Measurements from ENCODE around the gene AFDN. TPM values are rescaled to one million over a fixed set of nuclear protein-coding genes. Genes with fewer than 3 reads are reported as not detected.

Gene AFDN
- total RNA-seq, 1 donor from 2014 or later, result 357 TPM

DNA sequence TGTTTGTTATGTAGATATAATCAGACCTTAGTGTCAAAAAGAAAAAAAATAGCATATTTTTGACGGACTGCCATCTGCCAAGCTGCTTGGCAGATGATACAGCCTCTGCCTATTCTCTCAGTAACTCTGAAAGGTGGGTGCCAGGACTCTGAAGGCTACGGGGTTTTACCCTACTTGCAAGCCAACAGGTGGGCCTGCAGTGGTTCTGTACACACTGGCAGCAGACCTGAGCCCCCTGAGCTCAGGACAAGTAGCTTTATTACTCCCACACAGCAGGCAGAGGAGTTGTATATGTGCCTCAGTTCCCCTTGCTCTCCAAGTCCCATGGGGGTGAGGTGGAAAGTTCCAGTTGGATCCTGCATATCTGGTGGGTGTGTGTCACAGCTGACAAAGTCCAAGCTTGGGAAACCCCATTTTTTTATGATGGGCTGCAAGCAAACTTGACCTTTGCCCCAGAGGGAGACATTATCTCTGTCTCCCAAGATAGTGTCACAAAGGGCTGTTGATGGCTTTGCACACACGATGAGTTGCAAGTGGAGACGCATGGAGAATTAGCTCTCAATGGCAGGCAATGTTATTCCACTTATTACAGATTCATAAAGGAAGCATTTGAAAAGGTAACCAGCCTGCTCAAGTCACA lies 20.5 kb upstream of the AFDN start:
- Histone ChIP-seq H3K27me3 (no peaks in the 10 kb centered on the region), H3K4me1 (no peaks in the 10 kb centered on the region), H3K4me2 (no peak overlapping the region), H3K9me3 (ENCODE audit: low read depth) (no peaks in the 10 kb centered on the region), H3K9ac (no peak overlapping the region), H3K27ac (no peak overlapping the region), H2AFZ (replicated peaks) (no peak overlapping the region), H3K4me3 (no peak overlapping the region), H3F3A (ENCODE audit: low read depth) (no peaks in the 10 kb centered on the region), H3K79me2 (ENCODE audit: low read depth) (no peaks in the 10 kb centered on the region), H4K20me1 (ENCODE audit: low read depth) (no peaks in the 10 kb centered on the region), H3K36me3 (no peaks in the 10 kb centered on the region)
- Mint-ChIP-seq H3K9me3 (peaks cover 2% of the 10 kb centered on the region), H3K27me3 (ENCODE audit: insufficient read depth, low read depth) (no peaks in the 10 kb centered on the region), H3K36me3 (no peaks in the 10 kb centered on the region), H3K4me1 (no peaks in the 10 kb centered on the region), H3K27ac (no peak overlapping the region), H3K4me3 (no peak overlapping the region)
- DNase-seq (ENCODE audit: low spot score), result no peak
- TF ChIP-seq EZH2phosphoT487 (IDR thresholded peaks at IDR 0.05) (no peak), EZH2 (IDR thresholded peaks at IDR 0.05) (no peak)
- TF ChIP-seq, protein P1, sequence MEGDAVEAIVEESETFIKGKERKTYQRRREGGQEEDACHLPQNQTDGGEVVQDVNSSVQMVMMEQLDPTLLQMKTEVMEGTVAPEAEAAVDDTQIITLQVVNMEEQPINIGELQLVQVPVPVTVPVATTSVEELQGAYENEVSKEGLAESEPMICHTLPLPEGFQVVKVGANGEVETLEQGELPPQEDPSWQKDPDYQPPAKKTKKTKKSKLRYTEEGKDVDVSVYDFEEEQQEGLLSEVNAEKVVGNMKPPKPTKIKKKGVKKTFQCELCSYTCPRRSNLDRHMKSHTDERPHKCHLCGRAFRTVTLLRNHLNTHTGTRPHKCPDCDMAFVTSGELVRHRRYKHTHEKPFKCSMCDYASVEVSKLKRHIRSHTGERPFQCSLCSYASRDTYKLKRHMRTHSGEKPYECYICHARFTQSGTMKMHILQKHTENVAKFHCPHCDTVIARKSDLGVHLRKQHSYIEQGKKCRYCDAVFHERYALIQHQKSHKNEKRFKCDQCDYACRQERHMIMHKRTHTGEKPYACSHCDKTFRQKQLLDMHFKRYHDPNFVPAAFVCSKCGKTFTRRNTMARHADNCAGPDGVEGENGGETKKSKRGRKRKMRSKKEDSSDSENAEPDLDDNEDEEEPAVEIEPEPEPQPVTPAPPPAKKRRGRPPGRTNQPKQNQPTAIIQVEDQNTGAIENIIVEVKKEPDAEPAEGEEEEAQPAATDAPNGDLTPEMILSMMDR (IDR thresholded peaks at IDR 0.05), result no peak

DNA sequence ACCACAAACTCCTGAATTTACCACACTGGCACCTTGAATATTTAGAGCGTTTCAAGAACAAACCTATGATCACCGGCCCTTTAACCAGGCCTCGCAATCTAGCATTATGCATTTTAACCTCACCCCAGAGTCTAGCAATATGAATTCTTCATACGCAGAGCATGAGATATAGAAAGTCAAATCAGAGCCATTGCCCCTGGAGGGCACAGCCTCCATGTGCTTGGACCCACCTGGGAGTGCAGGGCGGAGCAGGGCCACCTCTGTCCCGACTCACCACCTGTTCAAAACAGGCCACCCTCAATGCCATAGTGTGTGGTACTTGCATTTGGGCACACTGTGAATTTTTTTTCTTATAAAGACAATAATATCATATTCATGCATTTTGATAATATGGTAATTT lies 19.5 kb upstream of the AFDN start:
- H3K36me3 Mint-ChIP-seq, result no peaks in the 10 kb centered on the region
- Histone ChIP-seq H3K27me3 (no peaks in the 10 kb centered on the region), H3K9ac (no peak overlapping the region), H3K4me3 (no peak overlapping the region), H3K79me2 (ENCODE audit: low read depth) (no peaks in the 10 kb centered on the region), H3F3A (ENCODE audit: low read depth) (no peaks in the 10 kb centered on the region), H4K20me1 (ENCODE audit: low read depth) (no peaks in the 10 kb centered on the region), H3K4me2 (no peak overlapping the region), H3K36me3 (no peaks in the 10 kb centered on the region), H3K4me1 (no peaks in the 10 kb centered on the region), H3K9me3 (ENCODE audit: low read depth) (no peaks in the 10 kb centered on the region), H3K27ac (no peak overlapping the region), H2AFZ (replicated peaks) (no peak overlapping the region)
- no peak for TF ChIP-seq EZH2 (IDR thresholded peaks at IDR 0.05)
- TF ChIP-seq, protein P1 (IDR thresholded peaks at IDR 0.05), result no peak
- no peak for TF ChIP-seq EZH2phosphoT487 (IDR thresholded peaks at IDR 0.05)
- H3K27ac Mint-ChIP-seq, result no peak overlapping the region
- DNase-seq (ENCODE audit: low spot score), result no peak
- H3K4me3 Mint-ChIP-seq, result no peak overlapping the region
- no peaks in the 10 kb centered on the region for H3K27me3 Mint-ChIP-seq (ENCODE audit: insufficient read depth, low read depth)
- no peaks in the 10 kb centered on the region for H3K4me1 Mint-ChIP-seq
- peaks cover 2% of the 10 kb centered on the region for H3K9me3 Mint-ChIP-seq

DNA sequence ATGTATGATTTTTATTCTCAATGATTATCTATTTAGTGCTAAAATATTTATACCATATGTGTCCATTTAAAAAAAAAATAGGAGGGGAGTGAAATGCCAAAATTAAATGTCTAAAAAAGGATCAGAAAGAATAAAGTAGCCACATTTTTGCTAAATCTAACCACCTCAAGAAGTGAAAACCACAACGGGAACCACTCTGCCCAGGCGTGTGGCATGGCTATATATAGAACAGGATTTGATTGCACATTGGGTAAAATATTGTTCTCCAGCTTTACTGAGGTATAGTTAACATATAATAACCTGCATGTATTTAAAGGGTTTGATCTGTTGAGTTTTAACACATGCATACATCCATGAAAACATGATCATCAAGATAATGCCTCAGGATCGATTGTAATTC lies 19.0 kb upstream of the AFDN start:
- H3K79me2 ChIP-seq (ENCODE audit: low read depth), result no peaks in the 10 kb centered on the region
- TF ChIP-seq EZH2phosphoT487 (IDR thresholded peaks at IDR 0.05), result no peak
- TF ChIP-seq, protein P1 (IDR thresholded peaks at IDR 0.05), result no peak
- no peak for TF ChIP-seq EZH2 (IDR thresholded peaks at IDR 0.05)
- Mint-ChIP-seq H3K36me3 (no peaks in the 10 kb centered on the region), H3K27me3 (ENCODE audit: insufficient read depth, low read depth) (no peaks in the 10 kb centered on the region), H3K4me3 (no peak overlapping the region), H3K9me3 (peaks cover 2% of the 10 kb centered on the region), H3K4me1 (no peaks in the 10 kb centered on the region), H3K27ac (no peak overlapping the region)
- no peak overlapping the region for H2AFZ ChIP-seq (replicated peaks)
- no peak overlapping the region for H3K9ac ChIP-seq
- DNase-seq (ENCODE audit: low spot score), result no peak
- H3K27ac ChIP-seq, result no peak overlapping the region
- H3K36me3 ChIP-seq, result no peaks in the 10 kb centered on the region
- H3K4me1 ChIP-seq, result no peaks in the 10 kb centered on the region
- no peaks in the 10 kb centered on the region for H4K20me1 ChIP-seq (ENCODE audit: low read depth)
- H3K9me3 ChIP-seq (ENCODE audit: low read depth), result no peaks in the 10 kb centered on the region
- no peak overlapping the region for H3K4me2 ChIP-seq
- H3F3A ChIP-seq (ENCODE audit: low read depth), result no peaks in the 10 kb centered on the region
- no peaks in the 10 kb centered on the region for H3K27me3 ChIP-seq
- no peak overlapping the region for H3K4me3 ChIP-seq

Data from neural progenitor cell (in vitro differentiated cells).